NCI-H2196 (cell line): Measurements from ENCODE around the gene TRIOBP.
"Not testable (repeated sequence)": the region's sequence is repeated elsewhere in the genome, so short reads cannot be mapped to it uniquely, and the experiment has no call there.

Experiments
- DNase-seq: peaks from one replicate; lab custom pipeline; 2025; ENCODE audit not compliant: unreplicated experiment; lab: John Stamatoyannopoulos, UW

TRIOBP gene

GRCh38 chr22:37692627-37693285 is 4.1 kb upstream of the TRIOBP start:
- DNase-seq = no peak

GRCh38 chr22:37694131-37694530 is 2.7 kb upstream of the TRIOBP start:
- DNase-seq = not testable (repeated sequence)

- not testable (repeated sequence) for DNase-seq
Observed at GRCh38 chr22:37696260-37696656, 590 bp upstream of the TRIOBP start.

GRCh38 chr22:37697538-37697835 is 639 bp downstream of the TRIOBP start:
- DNase-seq = no peak

GRCh38 chr22:37701141-37701786 is 4.4 kb downstream of the TRIOBP start:
- no peak for DNase-seq

GRCh38 chr22:37703906-37704305 is 7.1 kb downstream of the TRIOBP start:
- no peak for DNase-seq

- DNase-seq = no peak
Observed at GRCh38 chr22:37704645-37705044, 7.8 kb downstream of the TRIOBP start.

GRCh38 chr22:37705205-37705604 is 8.4 kb downstream of the TRIOBP start:
- DNase-seq = no peak

GRCh38 chr22:37708580-37709444 is 12.0 kb downstream of the TRIOBP start:
- DNase-seq = no peak

GRCh38 chr22:37709445-37709765 is 12.6 kb downstream of the TRIOBP start:
- no peak for DNase-seq

- no peak for DNase-seq
Observed at GRCh38 chr22:37710675-37711074, 13.8 kb downstream of the TRIOBP start.

- no peak for DNase-seq
Observed at GRCh38 chr22:37711490-37711889, 14.6 kb downstream of the TRIOBP start.

- no peak for DNase-seq
Observed at GRCh38 chr22:37713761-37714160, 16.9 kb downstream of the TRIOBP start.

- DNase-seq = no peak
Observed at GRCh38 chr22:37714634-37715033, 17.8 kb downstream of the TRIOBP start.

- DNase-seq = no peak
Observed at GRCh38 chr22:37715760-37716159, 18.9 kb downstream of the TRIOBP start.

- DNase-seq = no peak
Observed at GRCh38 chr22:37716708-37717107, 19.9 kb downstream of the TRIOBP start.

GRCh38 chr22:37717235-37717634 is 20.4 kb downstream of the TRIOBP start:
- DNase-seq = not testable (repeated sequence)

- not testable (repeated sequence) for DNase-seq
Observed at GRCh38 chr22:37717746-37718305, 21.0 kb downstream of the TRIOBP start.

- DNase-seq = no peak
Observed at GRCh38 chr22:37725551-37726240, 28.8 kb downstream of the TRIOBP start.

- no peak for DNase-seq
Observed at GRCh38 chr22:37726241-37726887, 29.5 kb downstream of the TRIOBP start.

- DNase-seq = no peak
Observed at GRCh38 chr22:37728620-37729019, 31.8 kb downstream of the TRIOBP start.
